Body of pancreas (tissue), 4 donors: Measurements from ENCODE around the gene AMPD2.

Experiments used
- POLR2A ChIP-seq, 3 donors: fragments of 450-650 bp; IDR thresholded peaks; one replicate each; pipeline ENCODE4 v1.6.1; 2016; ENCODE audit warnings: antibody characterized with exemption in 3 of 3, mild to moderate bottlenecking in 2 of 3
- TF ChIP-seq, protein P1 (sequence below), 7 experiments: fragments of 450-650 bp in 4 of 7; fragments of 200-600 bp in 3 of 7; sonication (generic) in 3 of 7; IDR thresholded peaks; one replicate each; pipeline ENCODE4 v1.5.1; 2016 to 2019; ENCODE audit warnings: antibody characterized with exemption in 7 of 7

GRCh38 chr1:109610609-109611307 is 8.9 kb upstream of the AMPD2 start:
- TF ChIP-seq, protein P1, sequence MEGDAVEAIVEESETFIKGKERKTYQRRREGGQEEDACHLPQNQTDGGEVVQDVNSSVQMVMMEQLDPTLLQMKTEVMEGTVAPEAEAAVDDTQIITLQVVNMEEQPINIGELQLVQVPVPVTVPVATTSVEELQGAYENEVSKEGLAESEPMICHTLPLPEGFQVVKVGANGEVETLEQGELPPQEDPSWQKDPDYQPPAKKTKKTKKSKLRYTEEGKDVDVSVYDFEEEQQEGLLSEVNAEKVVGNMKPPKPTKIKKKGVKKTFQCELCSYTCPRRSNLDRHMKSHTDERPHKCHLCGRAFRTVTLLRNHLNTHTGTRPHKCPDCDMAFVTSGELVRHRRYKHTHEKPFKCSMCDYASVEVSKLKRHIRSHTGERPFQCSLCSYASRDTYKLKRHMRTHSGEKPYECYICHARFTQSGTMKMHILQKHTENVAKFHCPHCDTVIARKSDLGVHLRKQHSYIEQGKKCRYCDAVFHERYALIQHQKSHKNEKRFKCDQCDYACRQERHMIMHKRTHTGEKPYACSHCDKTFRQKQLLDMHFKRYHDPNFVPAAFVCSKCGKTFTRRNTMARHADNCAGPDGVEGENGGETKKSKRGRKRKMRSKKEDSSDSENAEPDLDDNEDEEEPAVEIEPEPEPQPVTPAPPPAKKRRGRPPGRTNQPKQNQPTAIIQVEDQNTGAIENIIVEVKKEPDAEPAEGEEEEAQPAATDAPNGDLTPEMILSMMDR (IDR thresholded peaks at IDR 0.05): no peak
- TF ChIP-seq POLR2A (IDR thresholded peaks at IDR 0.05): no peak
